Eye (tissue), 1 donor: ENCODE data around the gene SAP130.

Source experiments
- DNase-seq: peaks from one replicate; pipeline ENCODE4 v3.0.0-alpha.2; 2015

Gene SAP130

DNA sequence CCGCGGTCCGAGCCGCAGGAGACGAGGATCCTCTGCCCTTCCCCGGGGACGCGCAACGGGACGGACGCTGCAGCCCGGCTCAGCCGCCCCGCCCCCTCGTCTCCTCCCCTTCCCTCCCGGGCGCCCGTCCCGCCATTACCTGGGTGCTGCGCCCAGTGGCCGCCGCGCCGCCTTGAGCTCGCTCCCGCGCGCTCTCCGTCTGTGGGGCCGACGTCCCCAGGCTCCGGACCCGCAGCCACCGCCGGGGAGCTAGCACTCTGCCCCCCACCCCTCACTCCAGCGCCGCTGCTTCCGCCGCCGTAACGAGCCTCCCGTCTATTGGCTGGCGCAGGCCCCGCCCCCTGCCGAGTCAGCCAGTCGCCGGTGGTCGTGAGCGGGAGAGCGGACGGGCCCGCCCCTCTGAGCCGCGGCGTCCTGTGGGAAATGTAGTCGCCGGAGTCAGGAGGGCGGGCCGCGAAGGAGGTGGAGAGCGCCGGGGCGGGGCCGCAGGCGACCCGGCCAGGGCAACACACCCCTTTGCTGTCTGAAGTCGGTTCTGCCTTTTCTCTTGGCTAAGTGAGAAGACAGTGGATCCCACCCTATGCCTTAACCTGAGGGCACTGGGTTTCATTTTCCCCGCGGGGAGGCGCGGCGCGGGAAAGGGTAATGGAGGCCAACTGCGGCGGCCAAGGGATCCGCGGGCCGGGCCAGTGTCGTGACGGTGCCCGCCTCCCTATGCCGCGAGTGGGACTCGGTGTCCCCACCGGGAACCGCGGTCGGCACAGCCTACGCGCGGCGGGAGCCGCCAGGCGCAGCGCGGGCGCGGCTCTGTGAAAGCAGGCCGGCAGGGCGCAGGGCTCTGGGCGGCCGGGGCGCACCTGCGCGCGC lies at the start of gene SAP130:
SAP130 (minus strand) TSS at position 259 of the 867 bp plus-strand sequence. CDS start 1,767 bp downstream, outside the sequence.
- DNase-seq, result peak; percentile 97

DNA sequence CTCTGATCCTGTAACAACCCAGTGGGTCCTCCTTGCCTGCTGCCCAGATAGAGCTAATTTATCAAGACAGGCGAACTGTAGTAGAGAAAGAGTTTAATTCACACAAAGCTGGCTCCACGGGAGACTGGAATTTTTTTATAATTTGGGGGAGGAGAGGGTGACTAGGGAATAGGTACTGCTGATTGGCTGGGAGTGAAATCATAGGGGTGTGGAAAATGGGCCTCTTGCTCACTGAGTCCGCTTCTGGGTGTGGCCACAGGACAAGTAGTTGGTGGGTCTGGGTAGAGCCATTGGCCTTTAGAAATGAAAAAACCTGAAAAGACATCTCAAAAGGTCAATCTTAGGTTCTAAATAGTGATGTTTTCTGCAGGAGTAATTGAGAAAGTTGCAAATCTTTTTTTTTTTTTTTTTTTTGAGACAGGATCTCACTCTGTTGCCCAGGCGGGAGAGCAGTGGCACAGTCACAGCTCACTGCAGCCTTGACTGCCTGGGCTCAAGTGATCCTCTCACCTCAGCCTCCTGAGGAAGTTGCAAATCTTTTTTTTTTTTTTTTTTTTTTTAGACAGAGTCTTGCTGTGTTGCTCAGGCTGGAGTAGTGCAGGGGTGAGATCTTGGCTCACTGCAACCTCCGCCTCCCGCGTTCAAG lies 48.7 kb upstream of the SAP130 start:
- DNase-seq, result no peak

DNA sequence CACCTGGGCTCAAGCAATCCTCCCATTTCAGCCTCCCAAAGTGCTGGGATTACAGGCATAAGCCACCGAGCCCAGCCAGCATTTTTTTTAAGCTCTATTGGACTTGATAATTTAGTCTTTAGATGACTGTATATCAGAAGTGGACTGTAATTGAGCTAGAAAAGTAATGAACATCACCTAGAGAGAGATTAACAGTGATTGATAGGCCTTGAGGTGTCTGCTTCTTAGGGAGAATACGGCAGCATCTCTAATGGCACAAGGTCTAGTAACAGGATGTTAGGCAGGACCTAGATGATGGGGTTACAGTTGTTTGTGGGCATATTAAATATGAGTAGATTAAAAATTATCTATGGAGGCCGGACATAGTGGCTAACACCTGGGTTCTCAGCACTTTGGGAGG lies 45.4 kb upstream of the SAP130 start:
- no peak for DNase-seq

DNA sequence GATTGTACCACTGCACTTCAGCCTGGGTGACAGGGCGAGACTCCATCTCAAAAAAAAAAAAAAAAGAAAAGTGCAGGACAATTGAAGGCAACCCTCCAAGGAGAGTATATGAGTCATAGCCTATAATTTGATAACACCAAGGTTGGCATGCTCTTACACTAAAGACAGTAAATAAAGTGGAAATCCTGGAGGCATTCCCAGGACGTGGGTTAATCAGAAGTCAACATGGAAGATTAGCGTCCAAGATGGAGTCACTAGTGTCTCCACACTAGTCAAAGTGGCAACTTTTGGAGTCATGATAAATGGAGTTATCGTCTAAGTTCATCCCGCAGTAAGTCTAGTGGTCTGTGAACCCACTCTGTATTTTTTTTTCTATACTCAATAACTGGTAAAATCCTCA lies 41.9 kb upstream of the SAP130 start:
- no peak for DNase-seq

DNA sequence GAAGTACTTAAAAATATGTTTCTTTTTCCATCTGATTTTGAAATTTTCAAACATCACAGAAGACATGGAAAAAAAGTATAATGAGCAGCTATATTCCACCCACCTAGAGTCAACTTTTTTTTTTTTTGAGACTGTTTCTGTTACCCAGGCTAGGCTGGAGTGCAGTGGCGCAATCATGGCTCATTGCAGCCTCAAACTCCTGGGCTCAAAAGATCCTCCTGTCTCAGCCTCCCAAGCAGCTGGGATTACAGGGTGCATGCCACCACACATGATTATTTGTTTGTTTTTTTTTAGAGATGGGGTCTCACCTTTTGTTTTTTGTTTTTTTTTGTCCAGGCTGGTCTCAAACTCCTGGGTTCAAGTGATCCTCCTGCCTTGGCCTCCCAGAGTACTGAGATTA lies 36.5 kb upstream of the SAP130 start:
- no peak for DNase-seq

DNA sequence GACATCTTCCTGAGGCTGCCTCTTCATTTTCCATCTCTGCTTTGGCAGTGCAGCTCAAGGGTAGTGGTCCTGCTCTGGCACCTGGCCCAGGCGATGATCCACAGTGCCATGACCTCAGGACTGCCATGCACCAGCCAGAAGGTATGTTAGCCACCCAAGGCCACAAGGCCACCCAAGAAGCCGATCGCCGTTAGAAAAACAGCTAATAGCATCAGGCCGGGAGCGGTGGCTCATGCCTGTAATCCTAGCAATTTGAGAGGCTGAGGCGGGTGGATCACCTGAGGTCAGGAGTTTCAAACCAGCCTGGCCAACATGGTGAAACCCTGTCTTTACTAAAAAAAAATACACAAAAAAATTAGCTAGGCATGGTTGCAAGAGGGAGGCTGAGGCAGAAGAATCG lies 34.7 kb upstream of the SAP130 start:
- no peak for DNase-seq

DNA sequence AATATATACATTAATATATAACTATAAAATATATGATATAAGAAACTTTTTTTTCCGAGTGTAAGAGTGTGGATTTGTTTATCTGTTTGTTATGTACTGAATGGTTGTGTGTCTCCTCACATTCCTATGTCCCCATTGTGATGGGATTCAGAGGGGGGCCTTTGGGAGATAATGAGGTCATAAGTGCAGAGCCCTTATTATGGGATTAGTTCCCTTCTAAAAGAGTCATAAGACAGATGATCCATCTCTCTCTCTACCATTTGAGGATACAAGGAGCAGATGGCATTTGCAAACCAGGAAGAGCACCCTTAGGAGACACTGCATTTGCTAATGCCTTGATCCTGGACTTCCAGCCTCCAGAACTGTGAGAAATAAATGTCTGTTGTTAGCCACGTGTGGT lies 30.3 kb upstream of the SAP130 start:
- DNase-seq, result no peak

DNA sequence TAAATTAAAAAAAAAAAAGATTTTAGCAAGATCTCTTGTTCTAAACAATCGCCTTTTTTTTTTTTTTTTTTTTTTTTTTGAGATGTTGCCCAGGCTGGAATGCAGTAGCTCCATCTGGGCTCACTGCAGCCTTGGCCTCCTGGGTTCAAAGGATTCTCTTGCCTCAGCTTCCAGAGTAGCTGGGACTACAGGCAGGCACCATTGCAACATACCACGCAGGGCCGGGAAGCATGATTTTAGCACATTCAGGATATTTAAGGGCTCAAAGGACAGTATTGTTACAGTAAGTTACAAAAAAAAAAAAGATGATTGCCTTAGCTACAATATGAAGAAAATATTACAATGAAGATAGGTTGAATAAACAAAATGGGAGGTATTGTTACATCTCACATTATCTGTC lies 29.5 kb upstream of the SAP130 start:
- DNase-seq, result no peak

DNA sequence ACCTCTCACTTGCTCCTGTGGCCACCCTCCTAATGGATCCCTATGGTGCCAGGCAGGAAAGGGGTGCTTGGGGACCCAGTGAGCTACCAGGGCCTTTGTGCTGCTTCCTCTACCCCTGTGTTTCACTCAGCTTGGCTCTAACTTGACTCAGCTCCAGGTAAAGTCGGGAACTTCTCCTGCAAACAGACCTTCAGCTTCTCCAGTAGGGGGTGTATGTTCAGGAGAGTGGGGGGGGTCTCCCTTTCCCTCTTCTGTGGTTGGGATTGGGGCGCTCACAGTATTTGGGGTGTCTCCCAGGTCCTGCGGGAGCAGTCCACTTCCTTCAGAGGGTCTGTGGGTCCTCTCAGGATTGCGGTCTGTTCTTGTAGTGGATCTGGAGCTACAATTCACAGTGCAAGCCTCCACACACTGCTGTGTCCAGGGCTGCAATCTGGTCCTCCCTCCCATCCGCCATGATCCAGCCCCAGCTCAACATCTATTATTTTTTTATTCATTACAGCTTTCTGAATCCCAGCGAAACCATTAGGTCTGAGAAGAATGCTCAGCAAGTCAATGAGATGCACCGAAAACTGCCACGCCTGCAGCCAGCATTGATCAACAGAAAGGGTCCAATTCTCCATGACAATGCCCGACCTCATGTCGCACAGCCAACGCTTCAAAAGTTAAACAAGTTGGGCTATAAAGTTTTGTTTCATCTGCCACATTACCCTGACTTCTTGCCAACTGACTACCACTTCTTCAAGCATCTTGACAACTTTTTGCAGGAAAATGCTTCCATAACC lies 26.4 kb upstream of the SAP130 start:
- DNase-seq, result no peak

DNA sequence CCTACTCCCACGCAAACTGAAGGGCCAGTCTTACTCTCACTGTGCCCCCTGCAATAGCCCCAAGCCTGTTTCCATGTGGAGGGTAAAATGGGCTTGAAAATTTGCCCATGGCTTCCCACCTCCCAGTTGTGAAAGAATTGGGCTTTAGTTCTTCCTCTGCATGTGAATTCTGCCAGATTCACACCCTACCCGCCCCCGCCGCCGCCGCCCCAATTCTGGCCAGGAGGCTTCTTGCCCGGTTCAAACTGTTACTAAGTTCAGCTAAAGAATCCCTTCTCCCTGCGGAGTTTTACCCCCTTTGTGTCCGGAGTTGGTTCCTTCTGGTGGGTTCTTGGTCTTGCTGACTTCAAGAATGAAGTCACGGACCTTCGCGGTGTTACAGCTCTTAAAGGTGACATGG lies 25.5 kb upstream of the SAP130 start:
- DNase-seq, result no peak

DNA sequence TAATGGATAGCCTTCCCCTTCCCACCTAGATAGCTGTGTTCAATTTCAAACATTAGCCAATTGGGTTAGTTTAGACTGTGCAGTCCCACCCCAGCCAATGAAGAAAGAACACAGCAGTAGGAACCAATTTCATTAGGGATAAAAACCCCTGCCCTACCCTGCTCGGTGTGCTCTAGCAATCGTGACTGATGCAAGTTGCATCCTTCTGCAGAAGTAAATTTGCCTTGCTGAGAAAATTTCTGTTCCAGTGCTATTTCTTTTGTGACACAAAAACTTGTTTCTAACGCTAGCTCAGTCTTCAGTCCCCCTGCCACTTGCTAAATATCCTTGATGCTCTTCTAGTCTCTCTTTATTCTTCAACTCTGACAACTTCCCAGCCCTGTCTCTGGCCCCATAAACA lies 15.2 kb upstream of the SAP130 start:
- no peak for DNase-seq

DNA sequence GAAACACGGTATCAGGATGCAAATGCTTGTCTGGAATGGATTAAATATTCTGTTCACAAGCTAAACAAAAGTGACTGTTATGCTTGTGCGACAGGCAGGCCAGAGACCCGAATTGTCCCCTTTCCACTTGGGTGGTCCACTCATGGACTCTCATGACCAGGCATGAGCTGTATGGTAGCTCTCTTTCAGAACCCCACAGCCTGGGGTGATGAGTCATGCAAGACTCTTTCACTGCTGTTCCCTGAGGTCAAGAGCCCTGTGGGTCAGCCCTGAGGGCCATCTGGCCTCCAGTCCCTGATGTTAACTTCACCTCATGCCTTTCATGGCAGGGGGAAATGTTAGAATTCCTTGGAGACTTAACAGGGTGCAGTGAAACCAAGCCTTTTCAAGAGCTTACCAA lies 13.7 kb upstream of the SAP130 start:
- no peak for DNase-seq

DNA sequence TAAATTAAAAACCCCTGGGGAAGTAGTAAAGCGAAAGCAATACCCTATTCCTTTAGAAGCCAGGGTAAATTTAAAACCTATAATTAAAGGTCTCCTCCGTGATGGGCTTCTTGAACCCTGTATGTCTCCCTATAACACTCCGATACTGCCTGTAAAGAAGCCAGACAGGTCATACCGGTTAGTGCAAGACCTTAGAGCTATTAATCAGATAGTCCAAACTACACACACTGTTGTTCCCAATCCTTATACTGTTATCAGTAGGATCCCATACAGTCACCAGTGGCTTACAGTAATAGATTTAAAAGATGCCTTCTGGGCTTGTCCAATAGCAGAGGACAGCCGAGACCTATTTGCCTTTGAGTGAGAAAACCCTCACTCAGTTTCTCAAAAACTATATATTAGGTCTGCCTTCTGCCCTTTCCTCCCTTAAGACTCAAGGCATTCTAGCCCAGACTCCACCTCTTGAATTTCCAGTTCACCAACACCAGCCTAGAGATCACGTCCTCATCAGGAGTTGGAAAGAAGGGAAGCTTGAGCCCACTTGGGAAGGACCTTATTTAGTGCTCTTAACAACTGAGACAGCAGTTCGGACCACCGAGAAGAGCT lies 12.4 kb upstream of the SAP130 start:
- DNase-seq, result no peak

DNA sequence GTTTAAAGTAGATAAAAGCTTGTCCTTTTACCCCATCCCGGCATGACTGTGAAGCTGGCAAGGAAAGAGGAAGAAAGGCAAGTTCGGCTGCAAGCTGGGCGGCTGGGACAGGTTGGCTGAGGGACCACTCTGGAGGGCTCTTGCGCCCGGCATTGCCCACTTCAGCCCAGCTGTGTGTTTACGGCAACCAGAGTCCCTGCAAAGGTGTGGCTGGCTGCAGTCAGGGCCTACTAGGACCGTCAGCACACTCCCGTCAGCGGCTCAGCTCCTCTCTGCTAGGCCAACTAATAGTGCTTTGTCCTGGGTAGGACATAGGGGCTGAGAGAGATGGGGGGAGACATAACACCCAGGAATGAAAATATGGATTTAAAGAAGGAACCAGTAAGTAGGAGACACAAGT lies 11.7 kb upstream of the SAP130 start:
- no peak for DNase-seq

DNA sequence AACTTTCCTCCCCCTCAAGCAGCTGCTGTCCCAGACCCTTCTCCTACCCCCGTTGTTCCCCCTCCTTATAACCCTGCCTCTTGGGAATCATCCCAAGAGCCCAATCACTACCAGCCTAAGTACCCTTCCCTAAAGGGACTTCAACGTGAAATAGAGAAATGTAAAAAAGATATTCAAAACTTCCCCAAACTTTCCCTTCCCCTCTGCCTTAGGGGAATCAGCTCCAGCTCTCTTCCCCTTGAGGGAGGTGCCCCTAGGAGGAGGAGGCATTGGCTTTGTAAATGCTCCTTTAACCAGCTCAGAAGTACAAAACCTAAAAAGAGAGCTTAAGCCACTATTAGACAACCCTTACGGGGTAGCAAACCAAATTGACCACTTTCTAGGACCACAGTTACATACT lies 10.6 kb upstream of the SAP130 start:
- DNase-seq, result no peak

DNA sequence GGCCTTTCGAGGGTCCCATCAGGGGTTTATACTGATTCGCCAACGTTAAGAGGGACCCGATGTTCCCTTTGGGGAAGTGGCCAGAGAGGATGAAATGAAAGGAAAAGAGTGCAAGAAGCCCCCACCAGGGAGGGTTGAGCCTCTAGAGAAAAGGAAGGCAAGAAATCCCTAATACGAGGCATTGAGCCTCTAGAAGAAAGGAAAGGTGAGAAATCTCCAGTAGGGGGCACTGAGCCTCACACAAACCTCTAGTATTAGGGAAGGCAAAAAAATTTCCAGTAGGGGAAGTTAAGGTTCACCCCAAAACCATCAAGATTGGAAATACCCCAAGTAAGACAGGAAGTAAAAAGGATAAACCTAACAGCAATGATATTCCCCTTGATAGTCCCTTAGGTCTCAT lies 9.8 kb upstream of the SAP130 start:
- no peak for DNase-seq

DNA sequence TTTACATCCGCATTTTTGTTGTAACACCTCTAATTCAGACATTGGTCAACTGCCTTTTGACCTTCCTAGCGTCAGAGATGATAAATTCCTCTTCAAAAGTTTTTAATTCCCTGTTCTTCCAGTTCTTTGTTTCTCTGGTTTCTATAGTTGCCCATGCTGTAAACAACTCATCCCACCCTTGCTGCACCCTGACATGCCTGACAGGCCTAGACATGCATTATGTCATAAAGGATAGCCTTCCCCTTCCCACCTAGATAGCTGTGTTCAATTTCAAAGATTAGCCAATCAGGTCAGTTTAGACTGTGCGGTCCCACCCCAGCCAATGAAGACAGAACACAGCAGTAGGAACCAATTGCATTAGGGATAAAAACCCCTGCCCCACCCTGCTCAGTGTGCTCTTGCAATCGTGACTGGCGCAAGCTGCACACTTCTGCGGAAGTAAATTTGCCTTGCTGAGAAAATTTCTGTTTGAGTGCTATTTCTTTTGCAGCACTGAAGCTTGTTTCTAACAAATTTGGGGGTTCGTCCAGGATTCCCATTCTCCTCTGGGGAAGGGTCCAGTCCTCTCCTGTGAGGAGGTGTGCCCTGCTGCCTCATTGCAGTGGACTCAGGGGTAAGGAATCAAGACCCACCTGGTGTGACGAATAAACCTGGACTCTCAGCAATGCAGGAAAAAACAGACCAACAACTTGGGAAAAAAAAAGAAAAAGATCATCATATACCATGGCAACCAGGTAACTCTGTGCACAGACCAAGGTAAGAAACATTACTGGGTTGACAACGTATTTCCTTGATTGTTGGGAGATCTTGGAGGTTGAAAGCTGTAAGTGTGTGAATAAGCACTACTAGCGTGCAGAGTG lies 9.1 kb upstream of the SAP130 start:
- no peak for DNase-seq

DNA sequence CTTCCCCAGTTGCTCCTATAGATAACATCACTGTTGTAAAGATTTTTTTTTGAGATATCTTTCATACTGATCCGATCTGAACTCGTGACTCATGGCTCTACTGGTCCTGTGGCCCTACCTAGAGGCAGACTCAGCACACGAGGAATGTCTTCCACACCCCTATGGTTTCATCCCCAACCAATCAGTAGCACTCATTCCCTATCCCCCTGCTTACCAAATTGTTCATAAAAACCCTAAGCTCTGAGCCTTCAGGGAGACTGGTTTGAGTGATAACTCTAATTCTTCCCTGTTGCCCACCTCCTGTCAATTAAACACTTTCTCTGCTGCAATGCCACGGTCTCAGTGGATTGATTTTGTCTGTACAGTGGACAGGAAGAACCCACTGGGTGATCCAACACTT lies 4.2 kb upstream of the SAP130 start:
- no peak for DNase-seq

DNA sequence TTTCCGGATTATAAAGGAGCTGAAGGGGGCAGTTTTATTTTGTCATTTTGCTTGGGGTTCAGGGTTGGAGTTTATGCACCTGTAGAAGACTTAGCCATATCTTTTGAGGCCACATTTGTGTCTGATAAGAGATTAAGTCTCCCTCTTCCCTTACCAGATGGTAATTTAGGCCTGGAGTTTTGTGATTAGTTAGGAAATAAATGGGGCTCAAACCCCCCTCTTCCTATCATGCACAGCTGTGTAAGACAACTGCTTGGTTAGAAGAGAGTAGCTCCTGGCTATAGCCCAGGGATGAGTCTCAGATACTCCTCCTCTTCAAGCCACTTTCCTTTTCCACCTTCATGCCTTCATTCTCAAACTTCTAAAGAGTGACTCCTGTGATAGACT lies 802 bp upstream of the SAP130 start:
- DNase-seq, result peak; percentile 33

DNA sequence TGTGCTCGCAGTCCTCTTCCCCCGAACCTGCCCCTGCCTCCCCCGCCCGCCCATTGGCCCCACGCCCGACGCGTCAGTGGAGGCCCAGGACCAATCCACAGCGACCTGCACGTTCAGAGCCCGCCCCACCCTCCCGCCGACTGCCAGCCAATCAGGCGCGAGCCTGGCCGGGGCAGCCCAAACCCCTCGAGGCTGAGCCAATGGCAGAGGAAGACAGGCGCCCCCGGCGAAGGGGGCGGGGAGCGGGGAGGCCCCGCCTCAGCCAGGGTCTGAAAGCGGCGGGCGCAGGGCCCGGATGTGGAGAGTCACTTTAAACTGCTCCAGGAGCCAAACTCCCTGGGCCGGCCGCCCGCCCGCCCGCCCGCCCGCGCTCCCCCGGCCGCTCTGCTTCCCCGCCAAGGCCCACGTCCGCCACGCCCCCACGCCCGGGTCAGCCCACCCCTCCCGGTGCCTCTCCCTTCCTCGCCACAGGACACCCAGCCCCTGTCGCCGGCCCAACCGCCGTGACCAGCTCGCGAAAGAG lies 520 bp downstream of the SAP130 start:
- peak; percentile 99 for DNase-seq

DNA sequence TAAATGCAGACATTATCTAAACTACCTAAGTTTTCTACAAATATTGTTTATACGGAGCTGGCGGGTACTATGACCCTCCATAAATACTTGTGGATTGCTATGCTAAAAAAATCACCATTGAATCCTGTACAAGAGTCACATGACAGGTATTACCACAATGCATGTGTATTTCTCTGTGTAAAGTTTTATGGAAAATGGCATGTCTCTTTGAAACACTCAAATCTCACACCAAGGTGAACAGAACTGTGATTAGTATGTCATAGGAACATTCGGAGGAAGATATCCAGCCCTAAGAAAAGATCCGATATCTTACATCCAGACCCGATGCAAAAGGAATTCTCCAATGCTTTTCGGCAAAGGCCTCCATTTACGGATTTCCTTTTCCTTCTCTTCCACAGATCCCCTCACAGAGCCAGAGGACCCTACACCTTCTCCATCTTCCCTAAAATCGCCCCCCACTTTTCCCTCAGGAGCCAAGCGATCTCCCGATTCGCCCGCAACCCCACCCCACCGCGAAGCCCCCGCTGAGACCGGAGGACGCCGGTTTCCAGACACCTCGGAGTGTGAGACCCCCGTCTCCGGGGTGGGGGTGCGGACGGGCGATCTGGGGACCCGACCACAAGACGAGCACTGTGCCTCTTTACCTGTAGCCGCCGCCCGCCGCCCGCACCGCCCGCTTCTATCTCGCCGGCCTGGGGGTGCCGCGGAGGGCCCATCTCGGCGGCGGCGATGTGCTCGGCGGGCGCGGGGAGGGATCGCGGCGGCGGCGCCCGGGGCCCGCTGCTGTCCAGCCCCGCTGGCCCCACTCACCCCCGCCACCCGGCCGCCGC lies 1.2 kb downstream of the SAP130 start:
- DNase-seq, result peak; percentile 67
